G401 (cell line): ENCODE measurements around the gene CYP2U1. TPM values are rescaled to one million over a fixed set of nuclear protein-coding genes. Genes with fewer than 3 reads are reported as not detected.

Source experiments
- total RNA-seq: library from RNA; depleted of rRNA; stranded (reverse); fragments of >200 nt; shearing (Covaris generic); gene quantifications from 2 replicates; pipeline ENCODE4 v1.2.3, GENCODE V29; 2014; rRNA removed

Gene CYP2U1
- total RNA-seq, 1 experiment from 2014 or later, result 2.7 TPM

Other genes with a start within 250 kb of the CYP2U1 start
- gene PAPSS1, start 211.3 kb upstream of the CYP2U1 start, total RNA-seq, result 13.8 and 23.8 TPM in 2 replicates
- gene SGMS2, start 106.6 kb upstream of the CYP2U1 start, total RNA-seq, result not detected in 2 replicates
- gene HADH, start 58.3 kb downstream of the CYP2U1 start, total RNA-seq, result 56.0 and 61.8 TPM in 2 replicates
- not detected in 2 replicates for gene LEF1, start 237.4 kb downstream of the CYP2U1 start, total RNA-seq